ENCODE measurements around the gene GATD1. TPM values are rescaled to one million over a fixed set of nuclear protein-coding genes. Genes with fewer than 3 reads are reported as not detected.

Gene GATD1
- polyA plus RNA-seq, 2 donors, result 23.1 to 49.2 TPM

- Histone ChIP-seq H3K27ac (ENCODE audit: low read depth in 2 of 2, low read length in 1 of 2) (no peak overlapping the region), H3K4me1 (ENCODE audit: control insufficient read depth in 2 of 2, insufficient read depth in 2 of 2, low read length in 1 of 2) (peaks cover 5 to 17% of the 10 kb centered on the region in 2 donors), H3K27me3 (ENCODE audit: control insufficient read depth in 1 of 2, insufficient read depth in 2 of 2, low read length in 2 of 2) (no peaks in the 10 kb centered on the region), H3K4me3 (ENCODE audit: low read depth in 1 of 2, low read length in 2 of 2) (no peak overlapping the region), H3K9me3 (ENCODE audit: control insufficient read depth in 2 of 2, insufficient read depth in 1 of 2, low read depth in 1 of 2, low read length in 1 of 2) (no peaks in the 10 kb centered on the region), H3K36me3 (ENCODE audit: control insufficient read depth in 2 of 2, insufficient read depth in 2 of 2, low read length in 1 of 2) (peaks cover 0 to 30% of the 10 kb centered on the region in 2 donors)
- WGBS, 2 donors, result 90 to 91% methylated on average over 28 of the region's 28 CpGs
Observed at GRCh38 chr11:802693-803466, 25.6 kb upstream of the GATD1 start.

DNA sequence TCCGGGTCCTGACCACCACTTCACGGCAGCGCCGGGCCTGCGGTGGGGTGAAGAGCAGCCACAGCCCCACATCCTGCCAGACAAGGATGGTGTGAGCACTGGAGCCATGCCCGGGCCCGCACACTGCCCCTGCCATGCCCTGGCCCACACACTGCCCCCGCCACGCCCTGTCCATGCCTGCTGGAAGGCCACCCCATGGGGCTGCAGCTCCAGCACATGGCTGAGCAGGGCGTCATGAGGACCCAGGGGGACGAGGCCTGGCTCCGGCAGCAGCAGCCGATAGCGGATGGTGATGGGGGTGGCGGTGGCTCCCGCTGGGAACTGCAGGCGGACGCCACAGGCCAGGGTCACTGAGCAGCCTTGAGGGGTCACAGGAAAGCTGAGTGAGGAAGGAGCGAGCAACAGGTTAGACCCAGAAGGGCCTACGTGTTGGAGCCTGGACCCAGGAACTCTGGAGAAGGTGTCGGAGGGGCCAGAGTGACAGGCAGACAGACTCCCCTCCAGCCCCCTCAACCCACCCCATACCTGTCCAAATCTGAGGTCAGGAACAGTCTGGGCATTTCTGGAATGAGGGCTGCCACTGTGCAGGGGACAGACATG, 24.8 kb upstream of the GATD1 start:
- Histone ChIP-seq H3K36me3 (ENCODE audit: control insufficient read depth in 2 of 2, insufficient read depth in 2 of 2, low read length in 1 of 2) (peaks cover 0 to 30% of the 10 kb centered on the region in 2 donors), H3K4me1 (ENCODE audit: control insufficient read depth in 2 of 2, insufficient read depth in 2 of 2, low read length in 1 of 2) (peaks cover 5 to 18% of the 10 kb centered on the region in 2 donors), H3K4me3 (ENCODE audit: low read depth in 1 of 2, low read length in 2 of 2) (no peak overlapping the region), H3K27me3 (ENCODE audit: control insufficient read depth in 1 of 2, insufficient read depth in 2 of 2, low read length in 2 of 2) (no peaks in the 10 kb centered on the region), H3K27ac (ENCODE audit: low read depth in 2 of 2, low read length in 1 of 2) (no peak overlapping the region), H3K9me3 (ENCODE audit: control insufficient read depth in 2 of 2, insufficient read depth in 1 of 2, low read depth in 1 of 2, low read length in 1 of 2) (no peaks in the 10 kb centered on the region)
- WGBS, 2 donors, result 98% methylated on average over 16 to 21 of the region's 21 CpGs

- no peak overlapping the region for H3K4me3 ChIP-seq (ENCODE audit: low read depth in 1 of 2, low read length in 2 of 2)
- H3K36me3 ChIP-seq (ENCODE audit: control insufficient read depth in 2 of 2, insufficient read depth in 2 of 2, low read length in 1 of 2), result peaks cover 0 to 30% of the 10 kb centered on the region in 2 donors
- H3K4me1 ChIP-seq (ENCODE audit: control insufficient read depth in 2 of 2, insufficient read depth in 2 of 2, low read length in 1 of 2), result peaks cover 9 to 26% of the 10 kb centered on the region in 2 donors
- H3K9me3 ChIP-seq (ENCODE audit: control insufficient read depth in 2 of 2, insufficient read depth in 1 of 2, low read depth in 1 of 2, low read length in 1 of 2), result no peaks in the 10 kb centered on the region
- H3K27ac ChIP-seq (ENCODE audit: low read depth in 2 of 2, low read length in 1 of 2), result no peak overlapping the region
- 90 to 91% methylated on average over 20 of the region's 20 CpGs for WGBS, 2 donors
- H3K27me3 ChIP-seq (ENCODE audit: control insufficient read depth in 1 of 2, insufficient read depth in 2 of 2, low read length in 2 of 2), result no peaks in the 10 kb centered on the region
Observed at GRCh38 chr11:801097-801780, 24.0 kb upstream of the GATD1 start.

DNA sequence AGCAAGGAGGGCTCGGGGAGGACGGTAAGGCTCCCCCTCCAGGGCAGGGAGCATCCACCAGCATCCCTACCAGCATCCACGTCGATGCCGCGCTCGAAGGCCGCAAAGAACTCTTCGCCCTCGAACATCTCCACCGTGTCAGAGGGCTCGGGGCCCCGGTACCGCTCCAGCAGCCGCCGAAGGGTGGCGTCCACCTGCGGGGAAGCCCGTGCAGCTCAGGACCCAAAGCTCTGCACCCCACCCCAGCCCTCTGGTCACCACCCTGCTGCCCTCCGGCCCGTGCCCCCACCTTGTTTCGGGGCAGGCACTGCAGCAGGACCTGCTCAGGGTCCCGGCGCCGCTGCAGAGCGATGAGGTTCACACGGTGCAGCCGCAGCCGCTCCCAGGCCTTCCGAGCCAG, 23.2 kb upstream of the GATD1 start:
- no peaks in the 10 kb centered on the region for H3K9me3 ChIP-seq (ENCODE audit: control insufficient read depth in 2 of 2, insufficient read depth in 1 of 2, low read depth in 1 of 2, low read length in 1 of 2)
- no peak overlapping the region for H3K4me3 ChIP-seq (ENCODE audit: low read depth in 1 of 2, low read length in 2 of 2)
- H3K4me1 ChIP-seq (ENCODE audit: control insufficient read depth in 2 of 2, insufficient read depth in 2 of 2, low read length in 1 of 2), result peaks cover 10 to 30% of the 10 kb centered on the region in 2 donors
- WGBS, 2 donors, result 94 to 95% methylated on average over 30 of the region's 30 CpGs
- H3K27me3 ChIP-seq (ENCODE audit: control insufficient read depth in 1 of 2, insufficient read depth in 2 of 2, low read length in 2 of 2), result no peaks in the 10 kb centered on the region
- no peak overlapping the region for H3K27ac ChIP-seq (ENCODE audit: low read depth in 2 of 2, low read length in 1 of 2)
- H3K36me3 ChIP-seq (ENCODE audit: control insufficient read depth in 2 of 2, insufficient read depth in 2 of 2, low read length in 1 of 2), result peaks cover 0 to 30% of the 10 kb centered on the region in 2 donors

DNA sequence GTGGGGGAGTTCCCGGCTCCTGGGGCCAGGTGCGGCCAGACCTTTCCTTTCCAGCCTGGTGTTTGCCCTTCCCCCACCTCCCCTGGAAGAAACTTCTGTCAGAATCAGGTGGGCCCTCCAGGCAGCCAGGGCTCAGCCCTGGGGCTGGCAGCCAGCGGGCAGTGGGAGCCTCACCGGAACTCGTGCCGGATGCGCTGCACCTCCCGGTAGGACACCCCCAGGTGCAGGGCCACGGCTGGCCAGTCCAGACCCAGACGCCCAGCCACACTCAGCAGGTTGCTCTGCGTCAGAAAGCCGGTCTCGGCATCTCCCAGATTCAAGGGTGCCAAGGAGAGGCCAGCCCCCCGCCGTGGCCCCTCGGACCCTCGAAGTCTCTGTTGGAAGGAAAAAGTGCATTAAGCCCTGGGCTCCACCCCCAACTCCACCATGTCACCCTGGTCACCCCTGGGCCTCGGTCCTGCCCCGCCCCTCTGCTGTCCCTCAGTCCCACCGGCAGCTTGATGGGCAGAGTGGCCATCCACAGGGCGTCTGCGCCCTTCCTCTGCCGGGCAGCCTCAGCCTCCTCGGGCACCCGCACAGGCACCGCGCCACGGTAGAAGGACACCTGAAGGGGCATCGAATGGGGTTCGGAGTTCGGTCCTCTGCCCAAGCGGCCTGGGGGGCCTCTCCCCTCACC, 22.5 kb upstream of the GATD1 start:
- WGBS, 2 donors, result 94 to 95% methylated on average over 31 to 32 of the region's 32 CpGs
- no peak overlapping the region for H3K4me3 ChIP-seq (ENCODE audit: low read depth in 1 of 2, low read length in 2 of 2)
- no peaks in the 10 kb centered on the region for H3K9me3 ChIP-seq (ENCODE audit: control insufficient read depth in 2 of 2, insufficient read depth in 1 of 2, low read depth in 1 of 2, low read length in 1 of 2)
- H3K4me1 ChIP-seq (ENCODE audit: control insufficient read depth in 2 of 2, insufficient read depth in 2 of 2, low read length in 1 of 2), result peaks cover 10 to 35% of the 10 kb centered on the region in 2 donors
- no peak overlapping the region for H3K27ac ChIP-seq (ENCODE audit: low read depth in 2 of 2, low read length in 1 of 2)
- peaks cover 0 to 30% of the 10 kb centered on the region in 2 donors for H3K36me3 ChIP-seq (ENCODE audit: control insufficient read depth in 2 of 2, insufficient read depth in 2 of 2, low read length in 1 of 2)
- H3K27me3 ChIP-seq (ENCODE audit: control insufficient read depth in 1 of 2, insufficient read depth in 2 of 2, low read length in 2 of 2), result no peaks in the 10 kb centered on the region

GRCh38 chr11:798093-798713, 20.9 kb upstream of the GATD1 start, which contains the start of gene SLC25A22:
Gene SLC25A22, minus strand, starts transcription at chr11:798281. Its CDS starts 3,275 bp downstream, at chr11:795006.
- Histone ChIP-seq H3K4me1 (ENCODE audit: control insufficient read depth in 2 of 2, insufficient read depth in 2 of 2, low read length in 1 of 2) (peaks cover 6 to 26% of the 10 kb centered on the region in 2 donors), H3K9me3 (ENCODE audit: control insufficient read depth in 2 of 2, insufficient read depth in 1 of 2, low read depth in 1 of 2, low read length in 1 of 2) (no peaks in the 10 kb centered on the region), H3K4me3 (ENCODE audit: low read depth in 1 of 2, low read length in 2 of 2) (peak within 1 kb of the TSS; percentile 51 to 68), H3K27ac (ENCODE audit: low read depth in 2 of 2, low read length in 1 of 2) (peak within 1 kb of the TSS; percentile 87 to 89), H3K27me3 (ENCODE audit: control insufficient read depth in 1 of 2, insufficient read depth in 2 of 2, low read length in 2 of 2) (no peaks in the 10 kb centered on the region), H3K36me3 (ENCODE audit: control insufficient read depth in 2 of 2, insufficient read depth in 2 of 2, low read length in 1 of 2) (peaks cover 0 to 34% of the 10 kb centered on the region in 2 donors)
- 3 to 4% methylated on average over 55 to 69 of the region's 69 CpGs for WGBS, 2 donors

DNA sequence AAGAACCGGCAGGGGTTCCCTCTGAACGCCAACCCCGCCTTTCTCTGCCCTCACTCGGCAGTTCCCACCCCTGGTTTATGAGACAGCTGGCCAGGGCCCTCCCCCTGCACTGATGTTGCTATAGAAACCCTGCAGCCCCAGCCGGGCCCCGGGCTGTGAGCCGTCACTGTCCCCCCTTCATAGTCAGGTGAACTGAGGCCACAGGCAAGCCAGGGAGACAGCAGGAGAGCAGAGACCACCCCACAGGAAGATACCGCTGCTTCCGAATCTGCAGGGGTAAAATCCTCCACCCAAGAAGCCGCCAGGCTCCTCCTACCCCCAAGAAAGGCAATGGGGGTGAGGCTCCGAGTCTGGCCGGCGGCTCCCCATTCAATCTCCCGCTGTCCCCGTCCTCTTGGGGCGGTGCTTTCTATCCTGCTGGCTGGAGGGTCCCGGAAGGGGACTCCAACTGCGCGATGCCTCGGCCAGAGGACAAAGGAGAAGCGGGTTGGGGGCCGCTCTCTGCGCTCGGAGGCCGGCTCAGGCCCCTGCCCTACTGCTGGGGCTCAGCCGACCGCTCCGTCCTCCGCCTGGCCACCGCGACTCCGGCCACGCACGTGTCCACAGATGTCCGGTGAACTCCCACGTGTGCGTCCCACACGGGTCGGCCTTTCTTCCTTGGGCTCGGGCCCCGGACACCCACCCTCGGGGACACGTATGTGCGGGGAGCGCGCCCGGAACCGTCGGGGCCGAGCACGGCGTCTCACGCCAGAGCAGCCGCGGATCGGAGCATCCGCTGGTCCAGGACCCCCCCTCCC, 20.2 kb upstream of the GATD1 start:
- H3K27me3 ChIP-seq (ENCODE audit: control insufficient read depth in 1 of 2, insufficient read depth in 2 of 2, low read length in 2 of 2), result no peaks in the 10 kb centered on the region
- peaks cover 6 to 26% of the 10 kb centered on the region in 2 donors for H3K4me1 ChIP-seq (ENCODE audit: control insufficient read depth in 2 of 2, insufficient read depth in 2 of 2, low read length in 1 of 2)
- peak overlapping the region; percentile 87 to 89 for H3K27ac ChIP-seq (ENCODE audit: low read depth in 2 of 2, low read length in 1 of 2)
- peaks cover 0 to 32% of the 10 kb centered on the region in 2 donors for H3K36me3 ChIP-seq (ENCODE audit: control insufficient read depth in 2 of 2, insufficient read depth in 2 of 2, low read length in 1 of 2)
- 0% methylated on average over 56 to 57 of the region's 57 CpGs for WGBS, 2 donors
- no peaks in the 10 kb centered on the region for H3K9me3 ChIP-seq (ENCODE audit: control insufficient read depth in 2 of 2, insufficient read depth in 1 of 2, low read depth in 1 of 2, low read length in 1 of 2)
- peak overlapping the region; percentile 51 to 68 for H3K4me3 ChIP-seq (ENCODE audit: low read depth in 1 of 2, low read length in 2 of 2)

DNA sequence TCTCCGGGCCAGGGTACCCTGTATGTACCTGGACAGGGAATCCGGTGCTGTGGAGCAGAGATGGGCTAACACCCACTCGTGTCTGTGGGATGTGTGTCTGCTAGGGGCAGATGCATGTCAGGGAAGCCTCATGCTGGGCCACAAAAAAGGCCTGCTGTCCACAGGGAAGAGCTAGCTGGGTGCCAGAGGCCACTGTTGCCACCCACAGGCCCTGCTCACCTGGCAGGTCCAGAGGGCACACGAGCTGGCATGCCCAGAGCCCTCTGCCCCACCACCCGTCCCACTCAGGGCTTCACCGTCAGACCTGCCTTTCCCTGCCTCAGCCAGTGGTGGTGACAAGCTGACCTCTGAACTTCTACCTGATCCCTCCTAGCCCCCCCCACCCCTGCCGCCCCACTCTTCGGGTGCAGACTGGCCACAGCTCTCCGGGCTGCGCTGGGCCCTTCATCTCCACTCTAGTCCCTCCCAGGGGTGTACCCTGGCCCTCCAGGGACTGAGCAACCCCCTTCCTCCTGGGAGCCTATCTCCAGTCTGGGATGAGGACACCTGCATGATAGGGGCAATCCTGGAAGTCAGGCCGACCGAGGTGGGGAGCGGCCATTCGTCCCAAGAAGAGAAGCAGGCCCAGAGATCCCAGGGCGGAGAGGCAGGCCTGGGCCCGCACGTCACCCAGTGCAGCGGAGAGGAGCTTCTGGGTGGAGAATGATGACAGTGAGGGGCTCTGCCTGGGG, 19.4 kb upstream of the GATD1 start:
- 11 to 14% methylated on average over 18 of the region's 18 CpGs for WGBS, 2 donors
- no peaks in the 10 kb centered on the region for H3K27me3 ChIP-seq (ENCODE audit: control insufficient read depth in 1 of 2, insufficient read depth in 2 of 2, low read length in 2 of 2)
- H3K4me3 ChIP-seq (ENCODE audit: low read depth in 1 of 2, low read length in 2 of 2), result peak overlapping the region; percentile 51 to 68
- H3K36me3 ChIP-seq (ENCODE audit: control insufficient read depth in 2 of 2, insufficient read depth in 2 of 2, low read length in 1 of 2), result peaks cover 0 to 27% of the 10 kb centered on the region in 2 donors
- H3K9me3 ChIP-seq (ENCODE audit: control insufficient read depth in 2 of 2, insufficient read depth in 1 of 2, low read depth in 1 of 2, low read length in 1 of 2), result no peaks in the 10 kb centered on the region
- H3K27ac ChIP-seq (ENCODE audit: low read depth in 2 of 2, low read length in 1 of 2), result peak overlapping the region; percentile 87 to 89
- peaks cover 6 to 26% of the 10 kb centered on the region in 2 donors for H3K4me1 ChIP-seq (ENCODE audit: control insufficient read depth in 2 of 2, insufficient read depth in 2 of 2, low read length in 1 of 2)
